OCI-LY3 (cell line): ENCODE data around the gene BCO2.
A peak's percentile ranks its signal among the peaks of the same experiment; 100 is the strongest.

Experiments
- H2AFZ ChIP-seq: fragments of 200-600, 300-600 bp; shearing (Covaris generic); 2 replicates; pipeline ENCODE4 v1.6.0; 2014; ENCODE audit warnings: antibody characterized with exemption, low read depth, low read length
- H3K27ac ChIP-seq: fragments of 200-600, 300-600 bp; sonication (generic); 2 replicates; pipeline ENCODE4 v1.5.1; 2014; ENCODE audit warnings: mild to moderate bottlenecking, low read length, moderate library complexity, mixed read lengths
- H3K27me3 ChIP-seq: fragments of 200-600, 300-600 bp; sonication (generic); 2 replicates; pipeline ENCODE4 v1.6.1; 2014; ENCODE audit warnings: low read depth, low read length, mixed read lengths
- H3K36me3 ChIP-seq: fragments of 200-600, 300-600 bp; sonication (generic); replicated peaks from 2 replicates; pipeline ENCODE3; 2014; ENCODE audit warnings: low read depth, low read length, mixed read lengths
- H3K4me1 ChIP-seq: fragments of 300-600, 200-600 bp; sonication (generic); 2 replicates; pipeline ENCODE4 v1.6.1; 2014; ENCODE audit warnings: low read length, mixed read lengths
- H3K4me2 ChIP-seq: fragments of 200-600, 300-600 bp; sonication (generic); 2 replicates; pipeline ENCODE4 v1.6.1; 2014; ENCODE audit warnings: low read length, mixed read lengths
- H3K4me3 ChIP-seq: fragments of 300-600, 200-600 bp; sonication (generic); 2 replicates; pipeline ENCODE4 v1.5.1; 2014; ENCODE audit warnings: antibody characterized with exemption, mild to moderate bottlenecking, low read length, moderate library complexity
- H3K79me2 ChIP-seq: fragments of 300-600, 200-600 bp; shearing (Covaris generic); 2 replicates; pipeline ENCODE4 v1.6.1; 2014; ENCODE audit warnings: mild to moderate bottlenecking, low read length, mixed read lengths
- H3K9ac ChIP-seq: fragments of 300-600, 200-600 bp; shearing (Covaris generic); 2 replicates; pipeline ENCODE4 v1.6.0; 2014; ENCODE audit warnings: mild to moderate bottlenecking, low read length, moderate library complexity
- H3K9me3 ChIP-seq: fragments of 200-600, 300-600 bp; shearing (Covaris generic); 2 replicates; pipeline ENCODE4 v1.6.1; 2014; ENCODE audit warnings: low read length, mixed read lengths; ENCODE audit not compliant: insufficient read depth
- H4K20me1 ChIP-seq: fragments of 200-600, 300-600 bp; sonication (generic); 2 replicates; pipeline ENCODE4 v1.6.1; 2016; ENCODE audit warnings: low read length, mixed read lengths; ENCODE audit not compliant: insufficient read depth
- CTCF ChIP-seq: fragments of 200-600, 300-600 bp; sonication (generic); IDR thresholded peaks from 2 replicates; pipeline ENCODE4 v1.5.1; 2014; ENCODE audit warnings: antibody characterized with exemption, low read length, low read depth
- EZH2phosphoT487 ChIP-seq: fragments of 200-600 bp; shearing (Covaris generic); IDR thresholded peaks from 2 replicates; pipeline ENCODE4 v1.6.1; 2018; ENCODE audit warnings: antibody characterized with exemption, mixed run types, low read depth

The BCO2 gene

GRCh38 chr11:112172362-112172994 is 2.8 kb upstream of the BCO2 start:
- Histone ChIP-seq H3K79me2 (no peaks in the 10 kb centered on the region), H3K4me1 (peaks cover 23% of the 10 kb centered on the region), H4K20me1 (no peaks in the 10 kb centered on the region), H3K27ac (no peak overlapping the region), H3K36me3 (no peaks in the 10 kb centered on the region), H3K4me3 (no peak overlapping the region), H3K4me2 (peak overlapping the region; percentile 14), H2AFZ (no peak overlapping the region), H3K27me3 (peaks cover 57% of the 10 kb centered on the region), H3K9me3 (no peaks in the 10 kb centered on the region), H3K9ac (no peak overlapping the region)
- TF ChIP-seq EZH2phosphoT487, result no peak
- no peak for TF ChIP-seq CTCF

- Histone ChIP-seq H3K4me3 (no peak overlapping the region), H3K4me1 (peaks cover 24% of the 10 kb centered on the region), H3K27ac (no peak overlapping the region), H2AFZ (no peak overlapping the region), H4K20me1 (no peaks in the 10 kb centered on the region), H3K36me3 (no peaks in the 10 kb centered on the region), H3K9ac (no peak overlapping the region), H3K79me2 (no peaks in the 10 kb centered on the region), H3K4me2 (no peak overlapping the region), H3K9me3 (no peaks in the 10 kb centered on the region), H3K27me3 (peaks cover 57% of the 10 kb centered on the region)
- TF ChIP-seq CTCF, result no peak
- no peak for TF ChIP-seq EZH2phosphoT487
These were observed 2.2 kb upstream of the BCO2 start for GRCh38 chr11:112173152-112173551.

- Histone ChIP-seq H3K4me3 (peak overlapping the region; percentile 68), H4K20me1 (no peaks in the 10 kb centered on the region), H3K79me2 (no peaks in the 10 kb centered on the region), H3K36me3 (no peaks in the 10 kb centered on the region), H3K27ac (no peak overlapping the region), H3K4me1 (peaks cover 43% of the 10 kb centered on the region), H3K9me3 (no peaks in the 10 kb centered on the region), H2AFZ (no peak overlapping the region), H3K9ac (no peak overlapping the region), H3K4me2 (peak overlapping the region; percentile 69), H3K27me3 (peaks cover 55% of the 10 kb centered on the region)
- TF ChIP-seq CTCF, result no peak
- TF ChIP-seq EZH2phosphoT487, result no peak
These were observed 264 bp downstream of the BCO2 start for GRCh38 chr11:112175599-112175952.

GRCh38 chr11:112176077-112176476 is 765 bp downstream of the BCO2 start:
- Histone ChIP-seq H3K4me3 (no peak overlapping the region), H3K9ac (no peak overlapping the region), H3K9me3 (no peaks in the 10 kb centered on the region), H3K4me2 (no peak overlapping the region), H3K27me3 (peaks cover 50% of the 10 kb centered on the region), H4K20me1 (no peaks in the 10 kb centered on the region), H3K27ac (no peak overlapping the region), H3K79me2 (no peaks in the 10 kb centered on the region), H3K4me1 (peaks cover 43% of the 10 kb centered on the region), H3K36me3 (no peaks in the 10 kb centered on the region), H2AFZ (no peak overlapping the region)
- TF ChIP-seq CTCF (no peak), EZH2phosphoT487 (no peak)
